Omental fat pad (tissue), 4 donors: ENCODE data around the gene EEF1A1. TPM values are rescaled to one million over a fixed set of nuclear protein-coding genes. Genes with fewer than 3 reads are reported as not detected.
"Not testable (repeated sequence)": the region's sequence is repeated elsewhere in the genome, so short reads cannot be mapped to it uniquely, and the experiment has no call there.

ENCODE experiments used
- ATAC-seq: fragments of 150-250 bp; one replicate; pipeline ENCODE4 v1.9.1; 2016; ENCODE audit warnings: mild to moderate bottlenecking, moderate library complexity; ENCODE audit not compliant: low FRiP score
- DNase-seq: peaks from one replicate; pipeline ENCODE4 v3.0.0-alpha.2; 2019; ENCODE audit warnings: low spot score
- CTCF ChIP-seq, 3 donors: fragments of 450-650 bp; IDR thresholded peaks; one replicate each; pipeline ENCODE4 v1.5.1; 2016 to 2017; ENCODE audit warnings: antibody characterized with exemption in 3 of 3, mild to moderate bottlenecking in 3 of 3, moderate library complexity in 2 of 3
- total RNA-seq, 4 donors: library from RNA; depleted of rRNA; stranded (reverse); fragments of >200 nt; gene quantifications; one replicate each; pipeline ENCODE4 v1.1.0, GENCODE V29; 2016

The EEF1A1 gene
- total RNA-seq, 4 donors from 2014 or later, result 9,027 to 13,209 (median 10,672) TPM

GRCh38 chr6:73560853-73561407, 40.1 kb upstream of the EEF1A1 start:
- DNase-seq (no peak), ATAC-seq (no peak)
- no peak for TF ChIP-seq CTCF (IDR thresholded peaks at IDR 0.05)

DNA sequence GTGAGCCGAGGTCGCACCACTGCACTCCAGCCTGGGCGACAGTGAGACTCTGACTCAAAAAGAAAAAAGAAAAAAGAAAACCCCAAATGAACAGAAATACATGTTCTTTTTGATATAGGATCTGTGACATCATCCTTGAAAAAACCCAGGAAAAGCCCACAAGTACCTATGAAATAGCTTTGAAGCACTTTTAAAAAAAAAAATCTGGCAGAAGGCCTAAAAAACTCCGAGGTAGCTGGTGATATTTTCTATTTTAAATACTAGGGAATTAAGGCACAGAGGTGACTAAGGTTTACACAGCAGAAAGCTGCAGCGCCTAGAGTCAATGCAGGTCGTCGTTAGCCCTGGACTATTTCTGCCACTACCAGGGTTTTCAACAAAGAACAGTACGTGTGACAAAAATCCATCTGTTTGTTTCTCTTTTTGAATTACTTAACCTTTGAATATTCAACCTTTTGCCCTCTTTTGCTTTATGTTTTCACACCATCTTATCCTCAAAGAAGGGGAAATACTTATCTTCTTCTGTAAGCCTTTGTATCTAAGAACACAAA, 39.4 kb upstream of the EEF1A1 start:
- no peak for ATAC-seq
- no peak for TF ChIP-seq CTCF (IDR thresholded peaks at IDR 0.05)
- DNase-seq, result no peak

DNA sequence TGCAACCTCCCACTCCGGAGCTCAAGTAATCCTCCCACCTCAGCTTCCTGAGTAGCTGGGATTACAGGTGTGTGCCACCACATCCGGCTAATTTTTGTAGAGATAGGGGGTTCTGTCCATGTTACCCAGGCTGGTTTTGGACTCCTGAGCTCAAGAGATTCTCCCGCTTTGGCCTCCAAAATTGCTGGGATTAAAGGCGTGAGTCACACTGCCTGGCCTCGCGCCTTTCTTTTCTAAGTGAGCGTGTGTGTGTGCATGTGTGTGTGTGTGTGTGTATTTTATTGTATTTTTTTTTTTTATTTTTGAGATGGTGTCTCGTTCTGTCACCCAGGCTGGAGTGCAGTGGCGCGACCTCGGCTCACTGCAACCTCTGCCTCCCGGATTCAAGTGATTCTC, 38.6 kb upstream of the EEF1A1 start:
- not testable (repeated sequence) for ATAC-seq, DNase-seq

DNA sequence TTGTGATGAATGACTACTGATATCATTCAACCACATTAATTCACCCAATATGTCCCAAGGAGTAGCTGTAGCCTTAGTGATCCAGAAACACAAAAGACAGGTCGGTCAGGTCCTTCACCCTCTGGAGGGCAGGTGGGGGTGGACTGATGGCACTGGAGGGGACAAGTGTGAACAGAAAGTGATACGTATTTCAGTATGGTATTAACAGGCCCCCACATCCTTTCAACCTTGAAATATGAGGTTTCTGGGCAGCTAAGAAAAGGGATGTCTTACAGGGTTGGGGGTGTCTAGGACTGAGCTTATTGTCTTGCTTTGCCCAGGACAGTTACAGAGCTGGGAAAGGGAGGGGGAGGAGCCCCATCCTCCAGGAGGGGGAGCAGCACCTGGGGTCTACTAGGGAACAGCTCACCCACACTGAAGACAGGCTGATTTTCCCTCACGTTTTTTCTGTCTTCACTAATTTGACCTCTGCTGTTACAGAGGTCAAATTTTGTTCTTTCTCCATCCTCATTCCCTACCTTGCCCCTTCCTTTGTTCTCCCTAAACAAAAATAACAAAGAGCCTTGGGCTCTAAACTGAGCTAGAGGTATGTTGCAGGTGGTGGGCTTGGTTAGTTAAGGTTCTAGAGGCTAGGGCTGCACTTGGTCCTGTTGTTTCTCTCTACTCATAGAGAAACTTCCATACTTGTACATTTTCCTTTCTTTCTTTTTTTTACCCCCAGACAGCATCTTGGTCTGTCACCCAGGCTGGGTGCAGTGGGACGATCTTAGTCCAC, 38.0 kb upstream of the EEF1A1 start:
- no peak for TF ChIP-seq CTCF (IDR thresholded peaks at IDR 0.05)
- ATAC-seq (no peak), DNase-seq (no peak)

DNA sequence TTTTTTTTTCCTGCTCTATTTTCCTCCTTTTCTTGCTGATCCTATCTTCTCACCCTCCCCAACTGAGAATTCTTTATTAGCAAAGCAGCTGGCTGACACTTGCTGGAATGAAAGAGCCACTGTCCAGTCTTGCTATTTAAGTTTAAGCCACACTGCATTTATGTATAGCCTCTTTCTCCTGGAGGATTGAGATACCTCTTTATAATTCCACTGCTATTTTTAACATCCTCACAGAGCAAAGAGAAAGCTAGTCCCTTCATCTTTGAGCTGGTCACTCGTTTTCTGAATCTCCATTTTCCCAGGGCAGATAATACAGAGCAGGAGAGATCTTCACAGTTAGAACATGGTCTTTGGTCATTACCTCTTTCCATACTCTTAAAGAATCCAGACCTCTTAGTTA, 36.0 kb upstream of the EEF1A1 start:
- TF ChIP-seq CTCF (IDR thresholded peaks at IDR 0.05), result no peak
- DNase-seq, result no peak
- ATAC-seq, result no peak

DNA sequence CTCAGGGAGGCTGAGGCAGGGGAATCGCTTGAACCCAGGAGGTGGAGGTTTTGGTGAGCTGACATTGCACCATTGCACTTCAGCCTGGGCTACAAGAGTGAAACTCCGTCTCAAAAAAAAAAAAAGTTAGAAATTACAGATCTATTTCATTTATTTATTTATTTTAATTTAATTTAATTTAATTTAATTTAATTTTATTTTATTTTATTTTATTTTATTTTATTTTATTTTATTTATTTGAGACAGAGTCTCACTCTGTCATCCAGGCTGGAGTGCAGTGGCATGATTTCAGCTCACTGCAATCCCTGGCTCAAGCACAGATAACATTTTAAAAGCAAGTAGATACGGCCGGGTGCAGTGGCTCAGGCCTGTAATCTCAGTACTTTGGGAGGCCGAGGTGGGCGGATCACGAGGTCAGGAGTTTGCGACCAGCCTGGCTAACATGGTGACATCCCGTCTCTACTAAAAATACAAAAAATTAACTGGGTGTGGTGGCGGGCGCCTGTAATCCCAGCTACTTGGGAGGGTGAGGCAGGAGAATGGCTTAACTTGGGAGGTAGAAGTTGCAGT, 34.6 kb upstream of the EEF1A1 start:
- not testable (repeated sequence) for DNase-seq, ATAC-seq

GRCh38 chr6:73551115-73551514, 30.3 kb upstream of the EEF1A1 start:
- not testable (repeated sequence) for ATAC-seq, DNase-seq

DNA sequence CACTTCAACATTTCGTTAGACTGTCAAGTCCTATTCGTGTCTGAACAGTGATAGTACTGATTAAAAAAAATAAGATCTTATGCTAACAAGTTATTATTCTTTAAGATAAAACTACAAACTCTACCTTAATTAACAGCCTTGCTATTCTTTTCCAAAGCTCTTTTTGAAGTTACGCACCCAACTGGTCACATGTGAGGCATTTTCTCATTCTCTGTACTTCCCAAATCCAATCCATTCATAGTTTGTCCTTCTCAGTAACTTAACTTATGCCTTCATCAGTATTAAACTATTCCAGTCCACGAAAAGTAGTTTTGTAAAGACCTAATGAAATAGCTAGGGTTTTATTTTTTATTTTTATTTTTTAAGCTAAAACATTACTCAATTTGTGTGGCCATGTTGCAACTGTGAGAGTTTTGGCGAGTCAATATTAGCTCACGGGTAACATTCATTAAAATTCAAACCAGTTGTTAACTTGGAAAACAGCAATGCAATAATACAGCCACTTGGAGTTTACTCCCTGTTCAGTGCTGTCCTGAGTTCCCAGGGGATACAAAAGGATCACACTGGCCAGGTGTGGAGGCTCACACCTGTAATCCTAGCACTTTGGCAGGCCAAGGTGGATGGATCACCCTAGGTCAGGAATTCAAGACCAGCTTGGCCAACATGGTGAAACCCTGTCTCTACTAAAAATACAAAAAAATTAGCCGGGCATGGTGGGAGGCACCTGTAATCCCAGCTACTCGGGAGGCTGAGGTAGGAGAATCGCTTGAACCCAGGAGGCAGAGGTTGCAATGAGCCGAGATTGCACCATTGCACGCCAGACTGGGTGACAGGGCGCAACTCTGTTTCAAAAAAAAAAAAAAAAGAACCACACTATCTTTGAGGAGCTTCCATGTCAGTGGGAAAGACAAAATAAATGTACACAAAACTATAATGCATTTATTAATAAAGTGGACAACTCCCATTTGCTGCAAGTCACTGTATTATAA, 27.9 kb upstream of the EEF1A1 start:
- ATAC-seq, result no peak
- DNase-seq, result no peak
- no peak for TF ChIP-seq CTCF (IDR thresholded peaks at IDR 0.05)
